WERI-Rb-1 (cell line): Measurements from ENCODE around the gene CLHC1.

Source experiments
- DNase-seq: peaks from one replicate; pipeline ENCODE4 v3.0.0-alpha.2; 2020
- H3K27ac ChIP-seq: fragments of 250-450 bp; sonication (Bioruptor Pico); 2 replicates; pipeline ENCODE4 v1.5.1; 2020; ENCODE audit warnings: mild to moderate bottlenecking, moderate library complexity
- H3K27me3 ChIP-seq: fragments of 250-450 bp; sonication (Bioruptor Pico); 2 replicates; pipeline ENCODE4 v1.5.1; 2021; ENCODE audit warnings: mild to moderate bottlenecking, low read depth, moderate library complexity; ENCODE audit not compliant: insufficient read depth, severe bottlenecking
- H3K36me3 ChIP-seq: fragments of 250-450 bp; sonication (Bioruptor Pico); 2 replicates; pipeline ENCODE4 v1.5.1; 2020; ENCODE audit warnings: mild to moderate bottlenecking, moderate library complexity
- H3K4me3 ChIP-seq: 2 replicates; pipeline ENCODE4 v1.5.1; 2011; ENCODE audit warnings: low read depth, mild to moderate bottlenecking, control low read depth, low read length
- H3K9me3 ChIP-seq: fragments of 250-450 bp; sonication (Bioruptor Pico); 2 replicates; pipeline ENCODE4 v1.5.1; 2021; ENCODE audit warnings: mild to moderate bottlenecking, moderate library complexity; ENCODE audit not compliant: severe bottlenecking
- CTCF ChIP-seq: IDR thresholded peaks from 2 replicates; pipeline ENCODE4 v1.5.1; 2011; ENCODE audit warnings: low read depth, mild to moderate bottlenecking, control low read depth, inconsistent platforms, low read length

The CLHC1 gene

GRCh38 chr2:55153584-55154299 is 78.4 kb downstream of the CLHC1 start:
- TF ChIP-seq CTCF: no peak
- H3K9me3 ChIP-seq: no peaks in the 10 kb centered on the region
- H3K36me3 ChIP-seq: no peaks in the 10 kb centered on the region
- no peaks in the 10 kb centered on the region for H3K27me3 ChIP-seq
- peak overlapping the region; percentile 54 for H3K27ac ChIP-seq
- no peak overlapping the region for H3K4me3 ChIP-seq
- no peak for DNase-seq

GRCh38 chr2:55152475-55153412 is 79.3 kb downstream of the CLHC1 start:
- TF ChIP-seq CTCF: no peak
- no peak for DNase-seq
- Histone ChIP-seq H3K27me3 (no peaks in the 10 kb centered on the region), H3K36me3 (no peaks in the 10 kb centered on the region), H3K4me3 (no peak overlapping the region), H3K9me3 (no peaks in the 10 kb centered on the region), H3K27ac (no peak overlapping the region)

GRCh38 chr2:55151733-55152433 is 80.2 kb downstream of the CLHC1 start:
- no peak overlapping the region for H3K27ac ChIP-seq
- DNase-seq: no peak
- H3K4me3 ChIP-seq: no peak overlapping the region
- H3K27me3 ChIP-seq: no peaks in the 10 kb centered on the region
- no peaks in the 10 kb centered on the region for H3K36me3 ChIP-seq
- H3K9me3 ChIP-seq: no peaks in the 10 kb centered on the region
- TF ChIP-seq CTCF: no peak

GRCh38 chr2:55150834-55151233 is 81.3 kb downstream of the CLHC1 start:
- Histone ChIP-seq H3K4me3 (no peak overlapping the region), H3K27ac (no peak overlapping the region), H3K27me3 (no peaks in the 10 kb centered on the region), H3K9me3 (no peaks in the 10 kb centered on the region), H3K36me3 (no peaks in the 10 kb centered on the region)
- no peak for TF ChIP-seq CTCF
- DNase-seq: no peak

- DNase-seq: no peak
- H3K36me3 ChIP-seq: no peaks in the 10 kb centered on the region
- H3K27me3 ChIP-seq: no peaks in the 10 kb centered on the region
- H3K9me3 ChIP-seq: peaks cover 4% of the 10 kb centered on the region
- no peak overlapping the region for H3K27ac ChIP-seq
- TF ChIP-seq CTCF: no peak
- no peak overlapping the region for H3K4me3 ChIP-seq
Measured at GRCh38 chr2:55148269-55148668, 83.8 kb downstream of the CLHC1 start.
